Measurements from ENCODE around the gene PUS1.
A peak's percentile ranks its signal among the peaks of the same experiment; 100 is the strongest.

The PUS1 gene

GRCh38 chr12:131914179-131914702 lies 14.8 kb upstream of the PUS1 start:
- Histone ChIP-seq H3K27ac (no peak overlapping the region), H3K36me3 (peaks cover 84% of the 10 kb centered on the region), H3K4me3 (ENCODE audit: low read depth, low read length) (no peak overlapping the region)

GRCh38 chr12:131915000-131915689 lies 13.9 kb upstream of the PUS1 start:
- H3K9me3 ChIP-seq (ENCODE audit: severe bottlenecking), result no peaks in the 10 kb centered on the region
- H3K4me3 ChIP-seq (ENCODE audit: low read depth, low read length), result no peak overlapping the region
- H3K27ac ChIP-seq, result no peak overlapping the region
- no peak for TF ChIP-seq CTCF (IDR thresholded peaks at IDR 0.05; ENCODE audit: low read depth, low read length)
- no peak for DNase-seq
- H3K36me3 ChIP-seq, result peaks cover 84% of the 10 kb centered on the region
- H3K27me3 ChIP-seq (ENCODE audit: insufficient read depth, low read depth, severe bottlenecking), result no peaks in the 10 kb centered on the region

More at GRCh38 chr12:131914179-131914702, 14.8 kb upstream of the PUS1 start:
- TF ChIP-seq CTCF (IDR thresholded peaks at IDR 0.05; ENCODE audit: low read depth, low read length), result no peak
- no peak for DNase-seq
- Histone ChIP-seq H3K9me3 (ENCODE audit: severe bottlenecking) (no peaks in the 10 kb centered on the region), H3K27me3 (ENCODE audit: insufficient read depth, low read depth, severe bottlenecking) (no peaks in the 10 kb centered on the region)

- H3K4me3 ChIP-seq (ENCODE audit: low read depth, low read length), result no peak overlapping the region
- no peak for DNase-seq
- TF ChIP-seq CTCF (IDR thresholded peaks at IDR 0.05; ENCODE audit: low read depth, low read length), result no peak
- H3K9me3 ChIP-seq (ENCODE audit: severe bottlenecking), result no peaks in the 10 kb centered on the region
- H3K36me3 ChIP-seq, result peaks cover 85% of the 10 kb centered on the region
- H3K27ac ChIP-seq, result no peak overlapping the region
- H3K27me3 ChIP-seq (ENCODE audit: insufficient read depth, low read depth, severe bottlenecking), result no peaks in the 10 kb centered on the region
These were observed 13.3 kb upstream of the PUS1 start for GRCh38 chr12:131915823-131916222.

- peaks cover 85% of the 10 kb centered on the region for H3K36me3 ChIP-seq
- H3K27me3 ChIP-seq (ENCODE audit: insufficient read depth, low read depth, severe bottlenecking), result no peaks in the 10 kb centered on the region
- TF ChIP-seq CTCF (IDR thresholded peaks at IDR 0.05; ENCODE audit: low read depth, low read length), result 0 out of 2 replicates have a peak, but pooled peaks have one; percentile 16
- H3K27ac ChIP-seq, result no peak overlapping the region
- no peak for DNase-seq
- H3K4me3 ChIP-seq (ENCODE audit: low read depth, low read length), result no peak overlapping the region
- H3K9me3 ChIP-seq (ENCODE audit: severe bottlenecking), result no peaks in the 10 kb centered on the region
These were observed 12.6 kb upstream of the PUS1 start for GRCh38 chr12:131916306-131917138.

- H3K9me3 ChIP-seq (ENCODE audit: severe bottlenecking), result no peaks in the 10 kb centered on the region
- H3K4me3 ChIP-seq (ENCODE audit: low read depth, low read length), result no peak overlapping the region
- H3K27me3 ChIP-seq (ENCODE audit: insufficient read depth, low read depth, severe bottlenecking), result no peaks in the 10 kb centered on the region
- no peak overlapping the region for H3K27ac ChIP-seq
- H3K36me3 ChIP-seq, result peaks cover 85% of the 10 kb centered on the region
- no peak for DNase-seq
- TF ChIP-seq CTCF (IDR thresholded peaks at IDR 0.05; ENCODE audit: low read depth, low read length), result no peak
These were observed 11.9 kb upstream of the PUS1 start for GRCh38 chr12:131917139-131917710.
